ENCODE results near the gene HNRNPF. TPM values are rescaled to one million over a fixed set of nuclear protein-coding genes. Genes with fewer than 3 reads are reported as not detected.
A peak's percentile ranks its signal among the peaks of the same experiment; 100 is the strongest.
"Not testable (repeated sequence)": the region's sequence is repeated elsewhere in the genome, so short reads cannot be mapped to it uniquely, and the experiment has no call there.

HNRNPF gene
- 100 to 1,000 TPM; 477 to 494 TPM for total RNA-seq

GRCh38 chr10:43408710-43409384 is at the start of gene HNRNPF:
Gene HNRNPF (minus strand): TSS chr10:43409186. CDS start chr10:43387884, 21,302 bp downstream.
- Mint-ChIP-seq H3K27me3 (no peaks in the 10 kb centered on the region), H3K9me3 (no peaks in the 10 kb centered on the region), H3K4me1 (peaks cover 26% of the 10 kb centered on the region), H3K4me3 (peak within 1 kb of the TSS; percentile 86), H3K27ac (peak within 1 kb of the TSS; percentile 96), H3K36me3 (ENCODE audit: low read depth) (peaks cover 42% of the 10 kb centered on the region)
- ChIA-PET POLR2A (interaction anchor here (0.7 to 8.5 kb wide), 23 partner anchors 11 to 280 kb away, joined by 3 to 197 read pairs (median 5); partner anchors contain the start of genes CSGALNACT2 and ZNF487), CTCF (interaction anchor here (1.0 to 2.7 kb wide), 3 partner anchors 10 to 53 kb away, joined by 3 to 14 read pairs (median 11); no protein-coding TSS in a partner anchor)
- DNase-seq, result peak; percentile 96

DNA sequence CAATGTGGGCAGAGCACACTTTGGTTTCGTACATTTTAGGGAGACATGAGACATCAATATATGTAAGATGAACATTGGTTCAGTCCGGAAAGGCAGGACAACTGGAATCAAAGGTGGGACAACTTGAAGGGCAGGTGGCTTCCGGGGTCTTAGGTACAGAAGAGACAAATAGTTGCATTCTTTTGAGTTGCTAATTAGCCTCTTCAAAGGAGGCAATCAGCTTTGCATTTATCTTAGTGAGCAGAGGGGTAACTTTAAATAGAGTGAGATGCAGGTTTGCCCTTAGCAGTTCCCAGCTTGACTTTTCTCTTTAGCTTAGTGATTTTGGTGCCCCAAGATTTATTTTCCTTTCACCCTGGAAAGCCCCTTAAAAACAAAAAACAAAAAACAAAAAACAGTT is 49.2 kb upstream of the HNRNPF start:
- no peak overlapping the region for H3K4me3 Mint-ChIP-seq

DNA sequence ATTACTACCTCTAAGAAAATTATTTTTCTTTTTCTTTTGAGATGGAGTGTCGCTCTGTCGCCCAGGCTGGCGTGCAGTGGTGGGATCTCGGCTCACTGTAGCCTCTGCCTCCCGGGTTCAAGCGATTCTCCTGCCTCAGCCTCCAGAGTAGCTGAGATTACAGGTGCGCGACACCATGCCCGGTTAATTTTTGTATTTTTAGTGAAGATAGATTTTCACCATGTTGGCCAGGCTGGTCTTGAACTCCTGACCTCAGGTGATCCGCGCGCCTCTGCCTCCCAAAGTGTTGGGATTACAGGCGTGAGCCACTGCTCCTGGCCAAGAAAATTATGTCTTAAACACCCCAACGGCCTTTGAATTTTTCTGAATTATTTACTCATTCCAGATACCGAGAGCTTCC is 47.6 kb upstream of the HNRNPF start:
- DNase-seq, POLR2A ChIA-PET, H3K27me3 Mint-ChIP-seq, H3K4me3 Mint-ChIP-seq, H3K9me3 Mint-ChIP-seq, CTCF ChIA-PET: not testable (repeated sequence)
- peaks cover 56% of the 10 kb centered on the region for H3K4me1 Mint-ChIP-seq
- H3K36me3 Mint-ChIP-seq (ENCODE audit: low read depth), result peaks cover 17% of the 10 kb centered on the region
- peak overlapping the region; percentile 98 for H3K27ac Mint-ChIP-seq

More for the DNA sequence above, 49.2 kb upstream of the HNRNPF start:
- Mint-ChIP-seq H3K9me3 (no peaks in the 10 kb centered on the region), H3K36me3 (ENCODE audit: low read depth) (peaks cover 16% of the 10 kb centered on the region), H3K27me3 (no peaks in the 10 kb centered on the region), H3K4me1 (peaks cover 45% of the 10 kb centered on the region), H3K27ac (peak overlapping the region; percentile 30)
- POLR2A ChIA-PET, result interaction anchor here (0.7 to 1.4 kb wide), 4 partner anchors 49 to 158 kb away, joined by 3 to 5 read pairs (median 4); partner anchors contain the start of gene HNRNPF
- no peak for DNase-seq
- CTCF ChIA-PET, result interaction anchor here (0.9 kb wide), 1 partner anchor 110 kb away, joined by 4 read pairs; no protein-coding TSS in a partner anchor

DNA sequence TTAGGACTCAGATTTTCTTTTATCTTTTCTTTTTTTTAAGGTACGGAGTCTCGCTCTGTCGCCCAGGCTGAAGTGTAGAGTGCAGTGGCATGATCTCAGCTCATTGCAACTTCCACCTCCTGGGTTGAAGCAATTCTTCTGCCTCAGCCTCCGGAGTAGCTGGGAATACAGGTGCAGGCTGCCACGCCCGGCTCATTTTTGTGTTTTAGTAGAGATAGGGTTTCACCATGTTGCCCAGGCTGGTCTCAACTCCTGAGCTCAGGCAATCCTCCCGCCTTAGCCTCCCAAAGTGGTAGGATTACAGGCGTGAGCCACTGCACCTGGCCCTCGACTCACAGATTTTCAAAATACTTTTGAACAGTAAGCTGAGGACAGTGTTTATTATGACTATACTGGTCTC is 45.0 kb upstream of the HNRNPF start:
- DNase-seq, POLR2A ChIA-PET, H3K27me3 Mint-ChIP-seq, H3K9me3 Mint-ChIP-seq: not testable (repeated sequence)
- H3K27ac Mint-ChIP-seq, result peak overlapping the region; percentile 98
- peaks cover 58% of the 10 kb centered on the region for H3K4me1 Mint-ChIP-seq
- CTCF ChIA-PET, result interaction anchor here (0.8 to 1.6 kb wide), 5 partner anchors 9 to 252 kb away, joined by 3 to 4 read pairs (median 3); no protein-coding TSS in a partner anchor
- H3K36me3 Mint-ChIP-seq (ENCODE audit: low read depth), result peaks cover 17% of the 10 kb centered on the region
- peak overlapping the region; percentile 94 for H3K4me3 Mint-ChIP-seq

DNA sequence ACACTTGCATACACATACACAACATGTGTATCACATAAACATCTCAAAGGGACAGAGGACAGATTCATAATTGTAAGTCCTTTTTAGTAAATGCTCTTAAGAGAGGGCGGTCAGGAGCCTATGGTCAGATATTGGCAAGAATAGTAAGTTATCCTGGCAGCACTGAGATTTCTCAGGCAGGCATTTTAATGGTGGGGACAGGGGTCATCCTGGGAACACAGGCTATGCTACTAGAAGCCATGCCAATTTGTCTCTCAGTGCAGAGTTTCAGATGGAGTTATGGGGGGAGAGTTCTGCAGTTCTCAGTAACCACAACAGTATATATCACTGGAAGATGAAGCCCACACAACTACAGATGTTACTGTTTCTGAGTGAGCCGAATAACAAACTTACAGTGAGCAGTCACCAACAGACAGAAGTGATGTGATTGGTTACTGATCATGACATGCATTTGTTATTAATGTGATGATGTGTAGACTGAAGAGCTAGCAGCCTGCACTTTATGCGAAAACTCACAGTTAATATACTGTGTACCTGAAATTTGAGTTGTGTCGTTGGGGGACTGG is 44.4 kb upstream of the HNRNPF start:
- peak overlapping the region; percentile 66 for H3K4me3 Mint-ChIP-seq
- CTCF ChIA-PET, result interaction anchor here (0.8 to 1.6 kb wide), 4 partner anchors 9 to 251 kb away, joined by 3 to 4 read pairs (median 3); no protein-coding TSS in a partner anchor

DNA sequence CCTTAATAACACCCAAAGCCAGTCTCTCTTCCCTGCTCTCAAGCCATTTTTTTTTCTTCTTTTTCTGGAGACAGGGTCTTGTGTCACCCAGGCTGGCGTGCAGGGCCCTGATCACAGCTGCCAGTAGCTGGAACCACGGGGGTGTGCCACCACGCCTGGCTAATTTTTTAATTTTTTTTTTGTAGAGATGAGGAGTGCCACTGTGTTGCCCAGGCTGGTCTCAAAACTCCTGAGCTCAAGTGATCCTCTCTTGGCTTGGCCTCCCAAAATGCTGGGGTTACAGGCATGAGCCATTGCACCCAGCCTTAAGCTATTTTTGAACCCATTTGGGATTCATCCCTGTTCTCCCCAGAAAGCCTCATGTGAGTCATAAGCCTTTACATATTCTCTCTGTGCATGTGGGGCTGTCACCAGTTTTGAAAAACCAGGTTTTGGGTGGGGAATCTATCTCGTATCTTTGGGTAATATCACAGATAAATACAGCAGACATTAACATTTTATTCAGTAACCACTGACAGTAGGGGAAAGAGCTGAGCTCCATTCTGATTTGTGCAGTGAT is 43.4 kb upstream of the HNRNPF start:
- Mint-ChIP-seq H3K4me1 (peaks cover 48% of the 10 kb centered on the region), H3K36me3 (ENCODE audit: low read depth) (peaks cover 21% of the 10 kb centered on the region), H3K27me3 (no peaks in the 10 kb centered on the region), H3K4me3 (peak overlapping the region; percentile 33), H3K9me3 (peaks cover 3% of the 10 kb centered on the region), H3K27ac (peak overlapping the region; percentile 95)
- POLR2A ChIA-PET, result interaction anchor here (0.6 to 1.6 kb wide), 5 partner anchors 9 to 314 kb away, joined by 3 to 10 read pairs (median 3); partner anchors contain the start of gene CSGALNACT2
- CTCF ChIA-PET, result interaction anchor here (0.7 to 1.6 kb wide), 4 partner anchors 16 to 250 kb away, joined by 3 to 6 read pairs (median 3); partner anchors contain the start of gene ZNF487
- DNase-seq, result no peak

More for the DNA sequence above, 44.4 kb upstream of the HNRNPF start:
- no peak for DNase-seq
- peaks cover 52% of the 10 kb centered on the region for H3K4me1 Mint-ChIP-seq
- no peaks in the 10 kb centered on the region for H3K9me3 Mint-ChIP-seq
- peaks cover 17% of the 10 kb centered on the region for H3K36me3 Mint-ChIP-seq (ENCODE audit: low read depth)
- POLR2A ChIA-PET, result interaction anchor here (1.3 kb wide), 1 partner anchor 314 kb away, joined by 10 read pairs; no protein-coding TSS in a partner anchor
- no peaks in the 10 kb centered on the region for H3K27me3 Mint-ChIP-seq
- H3K27ac Mint-ChIP-seq, result peak overlapping the region; percentile 95

GRCh38 chr10:43448742-43449141 is 39.8 kb upstream of the HNRNPF start:
- no peak for DNase-seq
- H3K27me3 Mint-ChIP-seq, result no peaks in the 10 kb centered on the region
- peaks cover 29% of the 10 kb centered on the region for H3K36me3 Mint-ChIP-seq (ENCODE audit: low read depth)
- H3K9me3 Mint-ChIP-seq, result peaks cover 12% of the 10 kb centered on the region
- CTCF ChIA-PET, result interaction anchor here (0.7 to 1.4 kb wide), 5 partner anchors 14 to 45 kb away, joined by 3 to 8 read pairs (median 4); no protein-coding TSS in a partner anchor
- no peak overlapping the region for H3K27ac Mint-ChIP-seq
- POLR2A ChIA-PET, result interaction anchor here (0.6 to 1.6 kb wide), 7 partner anchors 9 to 311 kb away, joined by 3 to 15 read pairs (median 4); partner anchors contain the start of genes CSGALNACT2 and ZNF487
- no peak overlapping the region for H3K4me3 Mint-ChIP-seq
- peaks cover 39% of the 10 kb centered on the region for H3K4me1 Mint-ChIP-seq

DNA sequence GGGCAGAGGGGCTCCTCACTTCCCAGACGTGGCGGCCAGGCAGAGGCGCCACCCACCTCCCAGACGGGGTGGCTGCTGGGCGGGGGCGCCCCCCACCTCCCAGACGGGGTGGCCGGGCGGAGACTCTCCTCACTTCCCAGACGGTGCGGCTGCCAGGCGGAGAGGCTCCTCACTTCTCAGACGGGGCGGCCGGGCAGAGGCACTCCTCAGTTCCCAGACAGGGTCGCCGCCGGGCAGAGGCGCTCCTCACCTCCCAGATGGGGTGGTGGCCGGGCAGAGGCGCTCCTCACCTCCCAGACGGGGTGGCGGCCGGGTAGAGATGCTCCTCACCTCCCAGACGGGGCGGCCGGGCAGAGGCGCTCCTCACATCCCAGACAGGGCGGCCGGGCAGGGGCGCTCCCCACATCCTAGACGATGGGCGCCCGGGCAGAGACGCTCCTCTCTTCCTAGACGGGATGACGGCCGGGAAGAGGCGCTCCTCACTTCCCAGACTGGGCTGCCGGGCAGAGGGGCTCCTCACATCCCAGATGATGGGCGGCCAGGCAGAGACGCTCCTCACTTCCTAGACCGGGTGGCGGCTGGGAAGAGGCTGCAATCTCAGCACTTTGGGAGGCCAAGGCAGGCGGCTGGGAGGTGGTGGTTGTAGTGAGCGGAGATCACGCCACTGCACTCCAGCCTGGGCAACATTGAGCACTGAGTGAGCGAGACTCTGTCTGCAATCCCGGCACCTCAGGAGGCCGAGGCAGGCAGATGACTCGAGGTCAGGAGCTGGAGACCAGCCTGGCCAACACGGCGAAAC is 37.4 kb upstream of the HNRNPF start:
- H3K27me3 Mint-ChIP-seq, H3K27ac Mint-ChIP-seq, DNase-seq, H3K4me3 Mint-ChIP-seq, POLR2A ChIA-PET: not testable (repeated sequence)
- Mint-ChIP-seq H3K4me1 (peaks cover 16% of the 10 kb centered on the region), H3K9me3 (peaks cover 12% of the 10 kb centered on the region), H3K36me3 (ENCODE audit: low read depth) (peaks cover 23% of the 10 kb centered on the region)
- CTCF ChIA-PET, result interaction anchor here (1.1 kb wide), 1 partner anchor 16 kb away, joined by 4 read pairs; no protein-coding TSS in a partner anchor

- H3K27ac Mint-ChIP-seq, result peak overlapping the region; percentile 67
- peaks cover 17% of the 10 kb centered on the region for H3K4me1 Mint-ChIP-seq
- no peaks in the 10 kb centered on the region for H3K27me3 Mint-ChIP-seq
- peaks cover 23% of the 10 kb centered on the region for H3K36me3 Mint-ChIP-seq (ENCODE audit: low read depth)
- no peak overlapping the region for H3K4me3 Mint-ChIP-seq
- CTCF ChIA-PET, result interaction anchor here (1.2 to 1.3 kb wide), 2 partner anchors 9 to 20 kb away, joined by 3 read pairs; no protein-coding TSS in a partner anchor
- H3K9me3 Mint-ChIP-seq, result peaks cover 12% of the 10 kb centered on the region
- DNase-seq, result no peak
- POLR2A ChIA-PET, result interaction anchor here (1.0 to 1.9 kb wide), 5 partner anchors 9 to 37 kb away, joined by 3 to 11 read pairs (median 5); partner anchors contain the start of gene HNRNPF
These were observed 36.0 kb upstream of the HNRNPF start for GRCh38 chr10:43444897-43445466.

DNA sequence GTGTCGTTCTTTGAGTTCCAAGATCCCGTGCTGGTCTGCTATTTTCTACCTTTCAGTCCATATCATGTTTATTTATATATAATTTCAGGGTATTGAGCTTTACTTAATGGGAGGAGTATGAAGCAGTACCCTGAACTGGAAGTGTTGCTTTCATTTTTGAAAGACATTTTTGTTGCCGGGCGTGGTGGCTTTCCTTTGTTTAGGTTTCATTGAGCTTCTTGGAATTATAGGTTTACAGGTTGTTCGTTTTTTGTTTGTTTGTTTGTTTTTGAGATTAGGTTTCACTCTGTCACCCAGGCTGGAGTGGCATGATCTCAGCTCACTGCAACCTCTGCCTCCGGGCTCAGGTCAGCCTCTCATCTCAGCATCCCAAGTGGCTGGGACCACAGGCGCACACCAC is 35.3 kb upstream of the HNRNPF start:
- Mint-ChIP-seq H3K27me3 (no peaks in the 10 kb centered on the region), H3K27ac (peak overlapping the region; percentile 67), H3K9me3 (peaks cover 12% of the 10 kb centered on the region), H3K4me3 (no peak overlapping the region), H3K4me1 (peaks cover 19% of the 10 kb centered on the region), H3K36me3 (ENCODE audit: low read depth) (peaks cover 26% of the 10 kb centered on the region)
- DNase-seq, result no peak
- POLR2A ChIA-PET, result interaction anchor here (0.8 to 1.9 kb wide), 6 partner anchors 9 to 49 kb away, joined by 3 to 11 read pairs (median 5); partner anchors contain the start of gene HNRNPF
- CTCF ChIA-PET, result interaction anchor here (1.3 kb wide), 1 partner anchor 19 kb away, joined by 3 read pairs; no protein-coding TSS in a partner anchor

DNA sequence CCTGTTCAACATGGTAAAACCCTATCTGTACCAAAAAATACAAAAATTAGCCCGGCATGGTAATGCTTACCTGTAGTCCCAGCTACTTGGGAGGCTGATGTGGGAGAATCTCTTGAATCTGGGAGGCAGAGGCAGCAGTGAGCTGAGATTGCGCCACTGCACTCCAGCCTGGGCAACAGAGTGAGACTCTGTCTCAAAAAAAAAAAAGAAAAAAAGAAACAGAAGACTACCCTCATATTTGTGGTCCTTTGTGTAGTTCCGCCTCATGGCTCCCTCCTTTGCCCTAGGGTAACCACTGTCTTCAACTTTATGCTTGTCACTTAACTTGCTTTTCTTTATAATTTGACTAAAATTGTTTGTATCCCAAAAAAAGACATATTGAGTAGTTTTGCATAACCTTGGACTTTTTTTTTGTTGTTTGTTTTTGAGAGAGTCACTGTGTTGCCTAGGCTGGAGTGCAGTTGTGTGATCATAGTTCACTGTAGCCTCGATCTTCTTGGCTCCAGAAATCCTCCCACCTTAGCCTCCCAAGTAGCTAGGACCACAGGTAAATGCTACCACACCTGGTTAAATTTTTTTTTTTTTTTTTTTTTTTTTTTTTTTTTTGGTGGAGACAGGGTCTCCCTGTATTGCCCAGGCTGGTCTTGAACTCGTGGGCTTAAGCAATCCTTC is 31.6 kb upstream of the HNRNPF start:
- ChIA-PET CTCF (no interaction called here), POLR2A (interaction anchor here (0.8 kb wide), 1 partner anchor 20 kb away, joined by 3 read pairs; no protein-coding TSS in a partner anchor)
- H3K9me3 Mint-ChIP-seq, result peaks cover 5% of the 10 kb centered on the region

More for the DNA sequence above, 31.6 kb upstream of the HNRNPF start:
- Mint-ChIP-seq H3K4me1 (peaks cover 37% of the 10 kb centered on the region), H3K36me3 (ENCODE audit: low read depth) (peaks cover 17% of the 10 kb centered on the region), H3K27ac (no peak overlapping the region), H3K27me3 (no peaks in the 10 kb centered on the region), H3K4me3 (no peak overlapping the region)
- DNase-seq, result no peak
